Gastrocnemius medialis (tissue), 4 donors: Measurements from ENCODE around the gene PRKAR1A. TPM values are rescaled to one million over a fixed set of nuclear protein-coding genes. Genes with fewer than 3 reads are reported as not detected.
A peak's percentile ranks its signal among the peaks of the same experiment; 100 is the strongest.
"Not testable (repeated sequence)": the region's sequence is repeated elsewhere in the genome, so short reads cannot be mapped to it uniquely, and the experiment has no call there.

ENCODE experiments used
- ATAC-seq, 2 donors: fragments of 150-250 bp; one replicate each; pipeline ENCODE4 v1.9.1; 2016
- DNase-seq, 2 donors: peaks; one replicate each; pipeline ENCODE4 v3.0.0-alpha.2; 2019
- H3K27ac ChIP-seq, 4 donors: fragments of 200-600 bp; sonication (generic); 1 replicate in 1 of 4; 2 replicates in 3 of 4; pipeline ENCODE4 v1.5.1; 2016 to 2018; ENCODE audit warnings: mild to moderate bottlenecking in 2 of 4, moderate library complexity in 1 of 4
- H3K27me3 ChIP-seq, 3 donors: fragments of 200-600 bp; sonication (generic) in 2 of 3; 1 replicate in 1 of 3; 2 replicates in 2 of 3; pipeline versions ENCODE4 v1.5.1 to v1.6.0; 2016 to 2019; ENCODE audit warnings: mild to moderate bottlenecking in 1 of 3, moderate library complexity in 1 of 3
- H3K36me3 ChIP-seq, 2 donors: fragments of 200-600 bp; sonication (generic) in 1 of 2; one replicate each; pipeline ENCODE4 v1.5.1; 2017 to 2018
- H3K4me1 ChIP-seq, 2 donors: fragments of 200-600 bp; sonication (generic) in 1 of 2; one replicate each; pipeline ENCODE4 v1.5.1; 2016 to 2017; ENCODE audit warnings: mild to moderate bottlenecking in 2 of 2
- H3K4me3 ChIP-seq, 4 donors: fragments of 200-600 bp; sonication (generic) in 3 of 4; 1 replicate in 1 of 4; 2 replicates in 3 of 4; pipeline ENCODE4 v1.5.1; 2016 to 2019; ENCODE audit warnings: mild to moderate bottlenecking in 2 of 4
- H3K9me3 ChIP-seq, 3 donors: fragments of 200-600 bp; sonication (generic) in 2 of 3; 1 replicate in 1 of 3; 2 replicates in 2 of 3; pipeline ENCODE4 v1.5.1; 2016 to 2019
- POLR2A ChIP-seq, 2 donors: fragments of 450-650 bp; IDR thresholded peaks; one replicate each; pipeline ENCODE4 v1.6.1; 2017; ENCODE audit warnings: antibody characterized with exemption in 2 of 2, mild to moderate bottlenecking in 2 of 2, moderate library complexity in 2 of 2
- in situ Hi-C, 4 donors: fragments of 200-750 bp; cut with MboI; loops; one replicate each; pipeline versions ENCODE4 v1.15.0 to v1.8.0; 2017; ENCODE audit warnings: low sequenced_read_pairs in 4 of 4
- intact Hi-C: fragments of 100-400 bp; cut with DNase I; formaldehyde crosslinking; loops from one replicate; pipeline ENCODE4 v1.15.1; 2023; ENCODE audit warnings: low total_unique reads
- total RNA-seq, 4 donors: library from RNA; depleted of rRNA; stranded (reverse); fragments of >200 nt; gene quantifications; one replicate each; pipeline versions ENCODE4 v1.1.0 to v1.2.3, GENCODE V29; 2016
- TF ChIP-seq, protein P1 (sequence below), 5 experiments: fragments of 450-650 bp in 3 of 5; fragments of 200-600 bp in 2 of 5; sonication (generic) in 2 of 5; IDR thresholded peaks in 4 of 5; conservative IDR thresholded peaks in 1 of 5; 1 replicate in 4 of 5; 2 replicates in 1 of 5; pipeline ENCODE4 v1.5.1; 2016 to 2019; ENCODE audit warnings: antibody characterized with exemption in 5 of 5, mild to moderate bottlenecking in 3 of 5, moderate library complexity in 3 of 5

PRKAR1A gene
- total RNA-seq, 4 donors from 2014 or later, result 271 to 656 (median 557) TPM

DNA sequence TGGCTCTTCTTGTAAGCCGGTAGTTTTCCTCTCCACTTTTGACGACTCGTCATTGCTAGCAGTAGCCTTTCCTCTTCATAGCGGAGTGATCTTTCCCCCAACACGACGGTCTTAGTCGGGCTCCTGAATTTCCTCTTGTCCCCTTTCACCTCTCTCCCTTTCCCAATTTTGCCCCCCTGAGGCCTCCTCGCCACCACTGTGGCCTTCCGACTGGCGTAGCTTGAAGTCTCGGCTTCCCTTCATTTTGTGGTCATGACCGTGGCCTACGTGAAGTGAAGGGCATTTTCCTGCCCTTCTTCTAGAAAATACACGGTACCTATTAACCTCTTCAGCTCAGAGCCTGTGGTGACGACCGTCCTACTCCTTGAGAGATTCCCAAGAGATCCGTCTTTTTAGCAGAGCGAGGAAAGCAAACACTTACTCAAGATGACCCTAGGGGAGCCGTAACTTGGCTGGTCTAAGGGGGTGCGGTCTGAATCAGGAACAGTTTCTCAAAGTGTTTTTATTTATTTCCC is 787 bp downstream of the PRKAR1A start:
- TF ChIP-seq, protein P1, sequence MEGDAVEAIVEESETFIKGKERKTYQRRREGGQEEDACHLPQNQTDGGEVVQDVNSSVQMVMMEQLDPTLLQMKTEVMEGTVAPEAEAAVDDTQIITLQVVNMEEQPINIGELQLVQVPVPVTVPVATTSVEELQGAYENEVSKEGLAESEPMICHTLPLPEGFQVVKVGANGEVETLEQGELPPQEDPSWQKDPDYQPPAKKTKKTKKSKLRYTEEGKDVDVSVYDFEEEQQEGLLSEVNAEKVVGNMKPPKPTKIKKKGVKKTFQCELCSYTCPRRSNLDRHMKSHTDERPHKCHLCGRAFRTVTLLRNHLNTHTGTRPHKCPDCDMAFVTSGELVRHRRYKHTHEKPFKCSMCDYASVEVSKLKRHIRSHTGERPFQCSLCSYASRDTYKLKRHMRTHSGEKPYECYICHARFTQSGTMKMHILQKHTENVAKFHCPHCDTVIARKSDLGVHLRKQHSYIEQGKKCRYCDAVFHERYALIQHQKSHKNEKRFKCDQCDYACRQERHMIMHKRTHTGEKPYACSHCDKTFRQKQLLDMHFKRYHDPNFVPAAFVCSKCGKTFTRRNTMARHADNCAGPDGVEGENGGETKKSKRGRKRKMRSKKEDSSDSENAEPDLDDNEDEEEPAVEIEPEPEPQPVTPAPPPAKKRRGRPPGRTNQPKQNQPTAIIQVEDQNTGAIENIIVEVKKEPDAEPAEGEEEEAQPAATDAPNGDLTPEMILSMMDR (IDR thresholded peaks at IDR 0.05 in 4 of 5, conservative IDR thresholded peaks at IDR 0.05 in 1 of 5), result no peak
- no peak for TF ChIP-seq POLR2A (IDR thresholded peaks at IDR 0.05)
- intact Hi-C loops (loop anchor here (1.0 to 10.0 kb wide), 5 partner anchors 56 to 1468 kb away; partner anchors contain the start of genes AMZ2, CACNG1 and WIPI1), in situ Hi-C loops (loop anchor here in 1 of 4 donors (10.0 kb wide), 1 partner anchor 58 kb away; the partner anchor contains the start of gene WIPI1)
- H3K36me3 ChIP-seq, result peaks cover 0 to 13% of the 10 kb centered on the region in 2 donors
- peak; percentile 40 to 61 for DNase-seq
- ATAC-seq, result no peak
- no peaks in the 10 kb centered on the region for H3K27me3 ChIP-seq
- H3K4me3 ChIP-seq, result peak overlapping the region; percentile 78 to 89 (median 84)
- H3K4me1 ChIP-seq, result peaks cover 54 to 62% of the 10 kb centered on the region in 2 donors
- no peaks in the 10 kb centered on the region for H3K9me3 ChIP-seq
- H3K27ac ChIP-seq, result peak overlapping the region; percentile 94 to 99 (median 96)

DNA sequence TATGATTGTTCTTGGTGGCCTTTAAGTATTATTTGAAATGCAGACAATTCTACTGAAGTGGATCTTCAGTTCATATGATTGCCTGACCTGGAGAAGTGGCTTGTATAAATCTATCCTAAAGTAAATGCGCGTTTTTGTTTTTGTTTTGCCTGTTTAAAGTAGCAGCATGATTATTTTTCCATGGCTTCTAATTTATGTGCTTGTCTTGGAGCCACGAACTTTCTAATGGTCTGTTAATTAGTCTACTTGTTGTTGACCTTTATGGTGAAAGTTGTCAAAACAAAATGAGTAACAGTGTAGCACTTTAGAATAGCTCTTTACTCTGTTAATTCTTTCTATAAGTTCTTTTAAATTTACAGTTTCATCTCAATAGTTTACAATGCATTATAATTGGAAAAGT is 1.7 kb downstream of the PRKAR1A start:
- peak overlapping the region; percentile 94 to 99 (median 96) for H3K27ac ChIP-seq
- TF ChIP-seq, protein P1 (IDR thresholded peaks at IDR 0.05 in 4 of 5, conservative IDR thresholded peaks at IDR 0.05 in 1 of 5), result no peak
- TF ChIP-seq POLR2A (IDR thresholded peaks at IDR 0.05), result no peak
- ATAC-seq (no peak), DNase-seq (no peak)
- H3K4me3 ChIP-seq, result peak overlapping the region; percentile 78 to 89 (median 84)
- no peaks in the 10 kb centered on the region for H3K9me3 ChIP-seq
- in situ Hi-C loops (loop anchor here in 1 of 4 donors (10.0 kb wide), 1 partner anchor 59 kb away; the partner anchor contains the start of gene WIPI1), intact Hi-C loops (loop anchor here (2.0 to 10.0 kb wide), 4 partner anchors 57 to 1469 kb away; partner anchors contain the start of genes AMZ2, CACNG1 and WIPI1)
- peaks cover 64 to 70% of the 10 kb centered on the region in 2 donors for H3K4me1 ChIP-seq
- peaks cover 0 to 18% of the 10 kb centered on the region in 2 donors for H3K36me3 ChIP-seq
- no peaks in the 10 kb centered on the region for H3K27me3 ChIP-seq

DNA sequence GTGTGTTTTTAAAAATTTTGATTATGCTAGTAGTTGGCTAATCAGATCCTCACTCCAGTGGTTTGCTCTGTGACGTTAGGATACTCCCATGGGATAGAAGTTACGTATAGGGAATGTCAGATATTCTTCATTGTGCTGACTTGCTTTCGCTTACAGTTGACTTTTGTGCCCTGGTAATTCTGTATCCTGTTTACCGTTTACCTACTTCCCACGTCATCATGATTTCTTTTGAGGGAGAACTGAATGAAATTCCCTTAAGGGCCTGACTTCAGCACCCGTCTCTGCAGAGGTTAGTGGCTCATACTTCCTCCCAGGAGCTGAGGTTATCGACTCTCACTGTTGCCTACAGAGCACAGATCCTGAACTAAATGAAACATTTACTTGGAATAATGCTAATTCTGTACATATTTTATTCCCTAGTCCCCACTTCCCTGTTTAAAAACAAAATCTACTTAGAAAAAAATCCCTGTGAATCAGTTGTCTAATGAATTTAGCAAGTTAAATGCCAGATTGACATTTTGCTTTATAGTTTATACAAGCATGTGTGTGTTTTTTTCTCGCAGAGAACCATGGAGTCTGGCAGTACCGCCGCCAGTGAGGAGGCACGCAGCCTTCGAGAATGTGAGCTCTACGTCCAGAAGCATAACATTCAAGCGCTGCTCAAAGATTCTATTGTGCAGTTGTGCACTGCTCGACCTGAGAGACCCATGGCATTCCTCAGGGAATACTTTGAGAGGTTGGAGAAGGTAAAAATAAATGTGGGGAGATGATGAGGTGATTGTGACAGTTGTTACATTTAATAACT is 2.8 kb downstream of the PRKAR1A start:
- H3K27me3 ChIP-seq, result no peaks in the 10 kb centered on the region
- TF ChIP-seq, protein P1 (IDR thresholded peaks at IDR 0.05 in 4 of 5, conservative IDR thresholded peaks at IDR 0.05 in 1 of 5), result no peak
- TF ChIP-seq POLR2A (IDR thresholded peaks at IDR 0.05), result peak in 1 of 2 donors; percentile 35
- ATAC-seq (no peak), DNase-seq (no peak)
- peak overlapping the region; percentile 78 to 89 (median 84) for H3K4me3 ChIP-seq
- in situ Hi-C loops (loop anchor here in 1 of 4 donors (10.0 kb wide), 1 partner anchor 60 kb away; the partner anchor contains the start of gene WIPI1), intact Hi-C loops (loop anchor here (5.0 to 10.0 kb wide), 2 partner anchors 268 to 1470 kb away; partner anchors contain the start of genes AMZ2 and CACNG1)
- peaks cover 0 to 18% of the 10 kb centered on the region in 2 donors for H3K36me3 ChIP-seq
- no peaks in the 10 kb centered on the region for H3K9me3 ChIP-seq
- H3K27ac ChIP-seq, result peak overlapping the region; percentile 94 to 99 (median 96)
- peaks cover 69 to 72% of the 10 kb centered on the region in 2 donors for H3K4me1 ChIP-seq

DNA sequence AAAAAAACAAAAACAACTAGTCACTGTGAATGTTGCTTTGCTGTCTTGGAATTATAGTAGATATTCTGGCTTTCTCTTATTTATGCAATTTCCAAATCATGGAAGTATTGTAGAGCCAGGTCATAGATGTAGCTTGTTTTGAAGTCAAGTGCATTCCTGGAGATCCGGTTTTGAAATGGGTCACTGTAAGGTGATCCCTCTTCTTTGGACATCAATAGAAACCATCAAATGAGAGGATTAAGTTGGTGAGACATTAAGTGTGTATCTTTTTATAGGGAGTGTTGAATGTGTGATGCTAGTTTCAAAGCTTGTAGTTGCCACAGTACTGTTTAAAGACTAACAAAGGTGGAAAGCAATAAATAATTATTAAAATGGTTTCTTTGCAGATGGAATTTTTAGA is 4.5 kb downstream of the PRKAR1A start:
- Histone ChIP-seq H3K4me1 (peaks cover 59 to 65% of the 10 kb centered on the region in 2 donors), H3K4me3 (peak overlapping the region in 1 of 4 donors; percentile 7), H3K36me3 (peaks cover 0 to 18% of the 10 kb centered on the region in 2 donors)

DNA sequence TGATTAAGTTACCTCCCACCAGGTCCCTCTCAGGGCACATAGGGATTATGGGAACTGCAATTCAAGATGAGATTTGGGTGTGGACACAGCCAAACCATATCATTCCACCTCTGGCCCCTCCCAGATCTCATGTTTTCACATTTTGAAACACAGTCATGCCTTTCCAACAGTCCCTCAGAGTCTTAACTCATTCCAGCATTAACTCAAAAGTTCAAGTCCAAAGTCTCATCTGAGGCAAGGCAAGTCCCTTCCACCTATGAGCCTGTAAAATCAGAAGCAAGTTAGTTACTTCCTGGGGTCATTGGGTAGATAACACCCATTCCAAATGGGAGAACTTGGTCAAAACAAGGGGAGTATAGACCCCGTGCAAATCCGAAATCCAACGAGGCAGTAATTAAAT is 5.4 kb downstream of the PRKAR1A start:
- Histone ChIP-seq H3K4me1 (peaks cover 63 to 73% of the 10 kb centered on the region in 2 donors), H3K27ac (peak overlapping the region; percentile 94 to 99 (median 96)), H3K36me3 (peaks cover 0 to 24% of the 10 kb centered on the region in 2 donors)
- DNase-seq, H3K9me3 ChIP-seq, H3K4me3 ChIP-seq, ATAC-seq, H3K27me3 ChIP-seq: not testable (repeated sequence)
- in situ Hi-C loops, result loop anchor here in 1 of 4 donors (10.0 kb wide), 1 partner anchor 63 kb away; the partner anchor contains the start of gene WIPI1
- intact Hi-C loops, result loop anchor here (2.0 to 10.0 kb wide), 2 partner anchors 199 to 1473 kb away; partner anchors contain the start of gene CACNG1

More for the DNA sequence above, 4.5 kb downstream of the PRKAR1A start:
- DNase-seq (no peak), ATAC-seq (peak; percentile 47 to 53)
- intact Hi-C loops, result loop anchor here (10.0 kb wide), 1 partner anchor 1472 kb away; the partner anchor contains the start of gene CACNG1
- Histone ChIP-seq H3K9me3 (no peaks in the 10 kb centered on the region), H3K27ac (peak overlapping the region; percentile 94 to 99 (median 96)), H3K27me3 (no peaks in the 10 kb centered on the region)
- TF ChIP-seq, protein P1 (IDR thresholded peaks at IDR 0.05 in 4 of 5, conservative IDR thresholded peaks at IDR 0.05 in 1 of 5), result no peak
- TF ChIP-seq POLR2A (IDR thresholded peaks at IDR 0.05), result peak in 1 of 2 donors; percentile 71
- in situ Hi-C loops, result loop anchor here in 1 of 4 donors (10.0 kb wide), 1 partner anchor 62 kb away; the partner anchor contains the start of gene WIPI1
